Kidney glomerular epithelial cell (primary cell): ENCODE measurements around the gene GGA3.
A peak's percentile ranks its signal among the peaks of the same experiment; 100 is the strongest.
"Not testable (repeated sequence)": the region's sequence is repeated elsewhere in the genome, so short reads cannot be mapped to it uniquely, and the experiment has no call there.

Source experiments
- DNase-seq: peaks from one replicate; lab custom pipeline; 2025; lab: John Stamatoyannopoulos, UW

GGA3 gene

GRCh38 chr17:75218131-75218530, 43.3 kb downstream of the GGA3 start:
- DNase-seq: no peak

DNA sequence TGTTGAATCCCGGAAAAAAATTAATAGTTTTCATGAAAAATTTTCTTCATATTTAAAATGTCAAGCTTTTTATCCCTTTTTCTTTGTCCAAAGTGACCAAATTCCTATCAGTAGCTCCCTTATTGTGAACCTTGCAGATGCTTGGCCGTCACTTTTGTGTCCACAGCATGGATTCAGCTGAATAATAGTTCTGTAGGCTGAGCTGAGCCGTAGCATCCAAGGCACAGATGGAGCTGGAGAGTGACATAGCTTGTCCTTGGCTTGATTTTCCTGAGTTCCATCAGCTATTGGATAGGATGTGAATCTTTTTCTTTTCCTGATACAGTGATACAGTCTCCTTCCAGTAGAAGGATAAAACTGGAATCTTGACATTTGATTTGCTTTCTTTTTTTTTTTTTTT, 52.3 kb downstream of the GGA3 start:
- no peak for DNase-seq

GRCh38 chr17:75208161-75208560, 53.2 kb downstream of the GGA3 start:
- DNase-seq: no peak

- no peak for DNase-seq
Measured at GRCh38 chr17:75207760-75208159, 53.6 kb downstream of the GGA3 start.

DNA sequence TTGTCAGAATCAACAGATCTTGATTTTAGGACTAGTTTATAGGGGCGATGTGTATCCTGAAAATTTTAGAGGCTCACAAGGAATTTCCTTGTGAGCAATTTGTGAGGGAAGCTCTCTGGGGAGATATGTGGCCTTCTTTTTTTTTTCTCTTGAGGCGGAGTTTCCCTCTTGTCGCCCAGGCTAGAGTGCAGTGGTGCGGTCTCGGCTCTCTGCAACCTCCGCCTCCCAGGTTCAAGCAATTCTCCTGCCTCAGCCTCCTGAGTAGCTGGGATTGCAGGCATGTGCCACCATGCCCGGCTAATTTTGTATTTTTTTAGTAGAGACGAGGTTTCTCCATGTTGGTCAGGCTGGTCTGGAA, 54.4 kb downstream of the GGA3 start:
- DNase-seq: not testable (repeated sequence)

DNA sequence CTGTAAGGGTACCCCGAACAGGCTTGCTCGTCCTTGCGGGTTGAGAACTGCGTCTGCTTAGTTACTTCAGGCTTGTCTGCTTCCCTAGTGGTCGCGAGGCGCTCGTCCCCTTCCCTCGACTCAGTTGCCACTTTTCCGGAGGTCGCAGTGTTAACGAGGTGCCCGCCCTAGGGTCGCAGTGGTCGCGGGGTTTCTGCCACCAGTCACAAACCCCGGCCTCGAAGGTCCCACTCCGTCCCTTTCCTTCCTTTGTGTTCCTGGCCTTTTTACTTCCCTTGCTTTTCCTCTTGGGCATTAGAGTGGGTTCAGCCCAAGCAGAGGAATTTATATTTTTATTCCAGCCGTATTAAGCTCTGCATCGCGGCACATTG, 55.6 kb downstream of the GGA3 start:
- DNase-seq: no peak

DNA sequence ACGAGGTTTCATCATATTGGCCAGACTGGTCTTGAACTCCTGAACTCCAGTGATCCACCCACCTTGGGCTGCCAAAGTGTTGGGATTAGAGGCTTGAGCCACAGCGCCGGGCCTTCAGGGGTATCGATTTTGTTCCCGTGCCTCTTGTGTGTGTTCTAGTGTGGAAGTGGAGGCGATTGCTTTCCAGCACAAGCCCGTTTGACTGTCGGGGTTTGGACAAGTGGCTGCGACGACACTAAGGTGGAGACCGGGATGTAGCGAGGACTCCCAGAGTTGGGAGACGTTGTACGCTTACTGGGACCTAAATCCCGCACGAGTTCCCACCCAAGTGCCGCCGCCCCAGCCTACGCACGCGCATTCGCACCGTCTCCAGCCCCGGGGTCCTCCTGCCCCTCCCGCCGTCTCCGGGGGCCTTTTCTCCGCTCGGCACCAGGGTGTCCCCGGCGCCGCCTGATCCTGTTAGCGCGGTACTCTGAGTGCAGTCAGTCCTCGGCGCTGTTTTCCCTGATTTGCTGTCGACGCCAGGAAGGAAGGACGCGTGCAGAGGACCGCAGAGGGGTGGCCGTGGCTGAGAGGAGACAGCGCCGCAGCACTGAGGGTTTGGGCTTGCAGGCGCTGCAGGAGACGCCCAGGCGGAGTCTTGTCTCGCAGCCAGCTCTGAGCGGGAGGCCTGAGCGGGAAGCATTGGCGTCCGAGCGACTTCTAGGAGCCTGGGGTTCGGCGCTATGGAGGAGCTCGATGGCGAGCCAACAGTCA, 56.2 kb downstream of the GGA3 start, which contains the start of gene NUP85:
NUP85 (plus strand) TSS at position 643 of the 756 bp plus-strand sequence; CDS start at position 726, 83 bp downstream.
- peak; percentile 92 for DNase-seq

DNA sequence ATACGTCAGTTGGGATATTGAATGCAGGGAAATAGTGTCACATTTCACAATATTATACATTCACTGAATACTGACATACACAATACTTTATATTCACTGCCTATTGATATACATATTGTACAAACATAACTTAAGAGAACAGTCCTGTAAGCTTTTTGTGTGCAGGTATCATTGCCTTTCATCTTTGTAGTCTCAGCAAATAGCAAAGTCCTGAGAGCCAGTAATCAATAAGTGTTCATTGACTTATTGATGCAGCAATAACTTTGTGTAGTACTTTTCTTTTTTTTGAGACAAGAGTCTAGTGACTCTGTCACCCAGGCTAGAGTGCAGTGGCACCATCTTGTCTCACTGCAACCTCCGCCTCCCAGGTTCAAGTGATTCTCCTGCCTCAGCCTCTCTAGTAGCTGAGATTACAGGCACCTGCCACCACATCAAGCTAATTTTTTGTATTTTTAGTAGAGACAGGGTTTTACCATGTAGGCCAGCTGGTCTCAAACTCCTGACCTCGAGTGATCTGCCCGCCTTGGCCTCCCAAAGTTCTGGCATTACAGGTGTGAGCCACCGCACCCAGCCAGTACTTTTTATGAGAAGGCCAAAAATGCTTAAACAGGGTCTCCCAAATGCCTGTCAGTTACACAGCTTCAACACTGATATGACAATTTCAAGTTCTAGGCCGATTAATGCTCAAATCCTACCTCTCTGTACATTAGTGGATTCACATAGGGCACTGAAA, 61.4 kb downstream of the GGA3 start:
- no peak for DNase-seq

DNA sequence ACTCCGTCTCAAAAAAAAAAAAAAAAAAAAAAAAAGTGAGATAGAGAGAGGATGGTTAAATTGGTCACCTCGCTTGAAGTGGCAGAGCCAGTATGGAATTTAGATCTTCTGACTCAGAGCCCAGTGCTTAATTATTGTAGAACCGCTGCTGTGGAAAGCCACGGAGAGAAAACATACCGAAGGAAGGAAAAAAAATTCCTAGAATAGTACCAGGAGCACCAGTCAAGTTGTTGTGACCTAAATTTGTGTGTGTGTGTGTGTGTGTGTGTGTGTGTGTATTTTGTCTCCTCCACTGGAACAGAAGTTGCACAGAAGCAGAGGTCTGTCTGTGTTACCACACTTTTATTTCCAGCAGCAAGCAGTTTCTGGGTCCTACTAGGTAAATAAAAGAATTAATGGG, 66.5 kb downstream of the GGA3 start:
- peak; percentile 94 for DNase-seq

DNA sequence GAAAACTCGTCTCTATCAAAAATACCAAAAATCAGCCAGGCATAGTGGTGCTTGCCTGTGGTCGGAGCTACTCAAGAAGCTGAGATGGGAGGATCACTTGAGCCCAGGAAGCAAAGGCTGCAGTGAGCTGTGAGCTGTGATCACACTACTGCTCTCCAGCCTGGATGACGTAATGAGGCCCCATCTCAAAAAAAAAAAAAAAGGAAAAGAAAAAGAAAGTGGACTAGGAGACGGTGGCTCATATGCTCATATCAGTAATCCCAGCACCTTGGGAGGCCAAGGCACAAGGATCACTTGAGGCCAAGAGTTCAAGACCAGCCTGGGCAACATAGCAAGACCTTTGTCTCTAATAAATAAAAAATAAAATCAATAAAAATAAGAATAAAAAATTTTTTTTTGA, 69.8 kb downstream of the GGA3 start:
- DNase-seq: peak; percentile 51

DNA sequence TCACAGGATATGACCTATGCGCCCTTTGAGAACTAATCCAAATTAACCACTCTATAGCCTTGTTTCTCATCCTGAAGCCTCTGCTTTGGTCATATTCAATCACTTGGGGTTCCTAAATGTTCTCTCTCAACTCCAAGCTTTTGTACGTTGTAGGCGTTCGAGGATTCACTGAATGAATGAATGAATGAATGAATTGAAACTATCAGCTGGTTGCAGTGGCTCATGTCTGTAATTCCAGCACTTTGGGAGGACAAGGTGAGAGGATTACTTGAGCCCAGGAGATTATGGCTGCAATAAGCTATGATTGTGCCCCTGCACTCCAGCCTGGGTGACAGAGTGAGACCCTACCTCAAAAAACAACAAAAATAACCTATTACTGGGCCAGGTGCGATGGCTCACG, 72.8 kb downstream of the GGA3 start:
- DNase-seq: no peak
